Measurements from ENCODE around the gene GATAD2B.

The GATAD2B gene

DNA sequence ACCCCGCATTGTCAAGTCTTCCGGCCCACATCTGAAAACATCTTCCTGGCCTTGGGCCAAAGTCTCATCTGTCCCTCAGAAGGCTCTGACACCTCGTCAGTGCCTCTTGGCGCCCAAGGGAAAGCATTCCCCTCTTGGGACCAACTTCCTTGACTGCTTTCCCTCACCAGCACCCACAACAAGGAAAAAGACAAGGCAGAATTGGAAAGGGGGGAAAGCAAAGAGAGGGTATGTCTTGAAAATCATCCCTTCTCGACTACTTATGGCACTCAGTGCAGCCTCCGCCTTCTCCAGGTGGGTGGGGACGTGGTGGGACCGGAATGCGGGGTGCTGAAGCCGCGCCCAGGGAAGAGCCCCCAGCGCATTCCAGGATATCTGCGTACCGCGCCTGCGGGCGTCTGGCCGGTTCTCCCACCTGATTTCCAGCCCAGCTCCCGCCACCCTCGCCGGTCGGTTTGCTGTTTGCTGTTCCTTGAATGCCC, 41.1 kb upstream of the GATAD2B start:
- TF ChIP-seq CTCF (IDR thresholded peaks at IDR 0.05; ENCODE audit: low read depth, low read length), result no peak
- peak overlapping the region; percentile 70 for H3K4me3 ChIP-seq (ENCODE audit: low read depth, low read length)

- H3K4me3 ChIP-seq (ENCODE audit: low read depth, low read length), result peak within 1 kb of the TSS; percentile 70
- TF ChIP-seq CTCF (IDR thresholded peaks at IDR 0.05; ENCODE audit: low read depth, low read length), result no peak
Observed at GRCh38 chr1:153963030-153963849, 40.5 kb upstream of the GATAD2B start, which contains the start of gene SLC39A1. Gene SLC39A1, minus strand, starts transcription at chr1:153963537. Its CDS starts 822 bp downstream, at chr1:153962715.

GRCh38 chr1:153962088-153963029, 39.6 kb upstream of the GATAD2B start:
- H3K4me3 ChIP-seq (ENCODE audit: low read depth, low read length), result peak overlapping the region; percentile 70
- TF ChIP-seq CTCF (IDR thresholded peaks at IDR 0.05; ENCODE audit: low read depth, low read length), result no peak

GRCh38 chr1:153961421-153961820, 38.6 kb upstream of the GATAD2B start:
- peak overlapping the region; percentile 70 for H3K4me3 ChIP-seq (ENCODE audit: low read depth, low read length)
- TF ChIP-seq CTCF (IDR thresholded peaks at IDR 0.05; ENCODE audit: low read depth, low read length), result no peak

DNA sequence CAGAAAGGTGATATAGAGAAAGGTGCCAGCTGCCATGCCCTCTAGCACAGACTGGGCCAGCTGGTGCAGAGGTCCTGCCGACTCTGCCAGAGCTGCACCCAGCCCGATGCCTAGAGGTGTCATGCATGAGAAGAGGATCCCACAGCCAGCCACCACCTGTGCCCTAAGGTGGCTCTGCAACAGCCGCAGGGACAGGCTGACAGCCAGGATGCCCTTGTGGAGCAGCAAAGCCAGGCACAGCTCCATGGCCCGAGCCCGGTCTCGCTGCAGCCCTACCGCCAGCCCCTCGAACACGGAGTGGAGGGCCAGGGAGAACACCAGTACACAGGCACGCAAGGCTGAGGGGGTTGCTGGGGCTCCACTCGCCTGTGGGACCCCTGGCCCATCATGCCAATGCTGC, 37.4 kb upstream of the GATAD2B start:
- no peak overlapping the region for H3K4me3 ChIP-seq (ENCODE audit: low read depth, low read length)
- no peak for TF ChIP-seq CTCF (IDR thresholded peaks at IDR 0.05; ENCODE audit: low read depth, low read length)

DNA sequence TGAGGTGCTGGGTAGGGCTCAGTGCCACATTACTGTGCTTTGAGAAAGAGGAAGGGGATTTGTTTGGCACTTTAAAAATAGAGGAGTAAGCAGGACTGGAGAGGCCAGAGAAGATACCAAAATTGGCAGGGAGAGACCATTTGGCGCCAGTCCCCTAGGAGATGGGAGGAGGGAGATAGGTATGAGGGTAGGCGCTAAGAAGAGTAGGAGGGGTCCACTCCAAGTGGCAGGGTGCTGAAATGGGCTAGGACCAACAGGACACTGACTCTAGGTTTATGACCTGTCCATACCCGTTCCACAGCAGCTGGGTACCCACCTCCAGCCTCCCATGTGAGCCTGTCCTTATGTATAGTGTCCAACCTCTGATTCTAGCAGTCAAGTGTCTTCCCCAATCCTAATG, 36.7 kb upstream of the GATAD2B start:
- no peak for TF ChIP-seq CTCF (IDR thresholded peaks at IDR 0.05; ENCODE audit: low read depth, low read length)
- H3K4me3 ChIP-seq (ENCODE audit: low read depth, low read length), result no peak overlapping the region

Data from WI38 (cell line).